K562 (cell line): ENCODE measurements around the gene ADCY4. TPM values are rescaled to one million over a fixed set of nuclear protein-coding genes. Genes with fewer than 3 reads are reported as not detected.

Experiments
- CEBPG ChIP-seq, 3 experiments: fragments of 200-800 bp in 1 of 3; sonication (Bioruptor generic) in 1 of 3; sonication (generic) in 1 of 3; formaldehyde crosslinking in 1 of 3; IDR thresholded peaks in 2 of 3; conservative IDR thresholded peaks in 1 of 3; 2 replicates each; pipeline versions ENCODE4 v1.6.1 to v1.8.0; 2016 to 2022; ENCODE audit warnings: missing compliant biosample characterization in 2 of 3, missing genetic modification characterization in 2 of 3, mild to moderate bottlenecking in 1 of 3, missing genetic modification reagents in 1 of 3
- CXXC5 ChIP-seq: fragments of 250-450 bp; sonication (Bioruptor Pico); IDR thresholded peaks from 2 replicates; pipeline ENCODE4 v1.8.0; 2022; ENCODE audit warnings: inconsistent platforms, mild to moderate bottlenecking, moderate library complexity
- DMBX1 ChIP-seq: fragments of 250-450 bp; sonication (Bioruptor Pico); IDR thresholded peaks from 2 replicates; pipeline ENCODE4 v1.8.0; 2022; ENCODE audit warnings: inconsistent platforms, mild to moderate bottlenecking, moderate library complexity, borderline replicate concordance
- ELF2 ChIP-seq: fragments of 250-450 bp; sonication (Bioruptor Pico); IDR thresholded peaks from 2 replicates; pipeline ENCODE4 v1.5.0; 2021; ENCODE audit warnings: mild to moderate bottlenecking
- HEY1 ChIP-seq: fragments of 250-450 bp; sonication (Bioruptor Pico); IDR thresholded peaks from 2 replicates; pipeline ENCODE4 v1.5.0; 2020; ENCODE audit warnings: mild to moderate bottlenecking, moderate library complexity, borderline replicate concordance
- IRF2 ChIP-seq: sonication (generic); formaldehyde crosslinking; IDR thresholded peaks from 2 replicates; pipeline ENCODE4 v1.8.1; 2022; ENCODE audit warnings: mild to moderate bottlenecking, missing genetic modification reagents
- MCM5 ChIP-seq: fragments of 450-650 bp; IDR thresholded peaks from 2 replicates; pipeline ENCODE4 v1.6.1; 2016; ENCODE audit warnings: low read depth
- POLR2G ChIP-seq: fragments of 200-400 bp; formaldehyde crosslinking; IDR thresholded peaks from 2 replicates; pipeline ENCODE4 v1.6.1; 2017; ENCODE audit warnings: low read depth, mild to moderate bottlenecking, antibody characterized with exemption, low read length, moderate library complexity
- SAFB ChIP-seq: fragments of 200-400 bp; formaldehyde crosslinking; IDR thresholded peaks from 2 replicates; pipeline ENCODE4 v1.6.1; 2017; ENCODE audit warnings: low read depth, low read length, borderline replicate concordance
- SIX5 ChIP-seq, 2 experiments: IDR thresholded peaks; 2 replicates each; pipeline ENCODE4 v1.6.1; 2011; ENCODE audit warnings: low read length in 2 of 2, borderline replicate concordance in 1 of 2, low read depth in 1 of 2, mild to moderate bottlenecking in 1 of 2, moderate library complexity in 1 of 2; ENCODE audit not compliant: insufficient read depth in 1 of 2
- TAF15 ChIP-seq: fragments of 200-400 bp; formaldehyde crosslinking; IDR thresholded peaks from 2 replicates; pipeline ENCODE4 v1.6.1; 2017; ENCODE audit warnings: mild to moderate bottlenecking, low read depth, low read length, moderate library complexity
- XRCC3 ChIP-seq: fragments of 450-650 bp; IDR thresholded peaks from 2 replicates; pipeline ENCODE4 v1.6.1; 2017; ENCODE audit warnings: mild to moderate bottlenecking, moderate library complexity
- YBX1 ChIP-seq: fragments of 450-650 bp; IDR thresholded peaks from 2 replicates; pipeline ENCODE4 v1.7.1; 2016; ENCODE audit warnings: mild to moderate bottlenecking
- ZKSCAN3 ChIP-seq: fragments of 250-450 bp; sonication (Bioruptor Pico); IDR thresholded peaks from 2 replicates; pipeline ENCODE4 v1.4.0; 2020
- ZNF124 ChIP-seq: sonication (generic); formaldehyde crosslinking; IDR thresholded peaks from 2 replicates; pipeline ENCODE4 v1.8.1; 2022; ENCODE audit warnings: missing genetic modification reagents
- polyA plus RNA-seq, 8 experiments: library from polyadenylated mRNA; depleted of rRNA in 4 of 8; stranded (reverse) in 5 of 8; unstranded in 3 of 8; fragments of >200 nt; fragmentation: Nextera tagmentation in 2 of 8; fragmentation: Illumina TruSeq in 1 of 8; extraction: Ambion mirVana in 2 of 8; extraction: Trizol in 1 of 8; gene quantifications; 2 replicates each; pipeline versions ENCODE4 v1.2.1 to v1.2.3, GENCODE V29; 2011 to 2014; ENCODE audit warnings: inconsistent platforms in 1 of 8, missing spikeins in 1 of 8
- total RNA-seq, 7 experiments: library from RNA; depleted of rRNA in 6 of 7; stranded (reverse); fragments of >200 nt in 6 of 7; fragmentation: Illumina TruSeq in 2 of 7; extraction: Trizol in 2 of 7; gene quantifications; 2 replicates each; pipeline versions ENCODE4 v1.2.1 to v1.2.3, GENCODE V29; 2011 to 2021; ENCODE audit warnings: low replicate concordance in 1 of 7
- TF ChIP-seq, protein P1 (sequence below): fragments of 450-650 bp; formaldehyde crosslinking; IDR thresholded peaks from 2 replicates; pipeline ENCODE4 v1.4.0; 2022; ENCODE audit warnings: mild to moderate bottlenecking, moderate library complexity
- TF ChIP-seq, protein P2 (sequence below): fragments of 200-800 bp; sonication (Bioruptor generic); IDR thresholded peaks from 2 replicates; pipeline ENCODE4 v1.6.1; 2017; ENCODE audit warnings: missing genetic modification characterization, missing compliant biosample characterization
- TF ChIP-seq, protein P3 (sequence below): fragments of 450-650 bp; IDR thresholded peaks from 2 replicates; pipeline ENCODE4 v1.6.1; 2016
- TF ChIP-seq, protein P4 (sequence below): fragments of 250-450 bp; sonication (Bioruptor Pico); IDR thresholded peaks from 2 replicates; pipeline ENCODE4 v1.4.0; 2020; ENCODE audit warnings: borderline replicate concordance

ADCY4 gene
- total and polyA plus RNA-seq, 9 of the 15 experiments (the other 6 are each of a cell fraction or from before 2014, with no cell fraction given) = 0.04 to 0.31 (median 0.15) TPM; not detected in 2

DNA sequence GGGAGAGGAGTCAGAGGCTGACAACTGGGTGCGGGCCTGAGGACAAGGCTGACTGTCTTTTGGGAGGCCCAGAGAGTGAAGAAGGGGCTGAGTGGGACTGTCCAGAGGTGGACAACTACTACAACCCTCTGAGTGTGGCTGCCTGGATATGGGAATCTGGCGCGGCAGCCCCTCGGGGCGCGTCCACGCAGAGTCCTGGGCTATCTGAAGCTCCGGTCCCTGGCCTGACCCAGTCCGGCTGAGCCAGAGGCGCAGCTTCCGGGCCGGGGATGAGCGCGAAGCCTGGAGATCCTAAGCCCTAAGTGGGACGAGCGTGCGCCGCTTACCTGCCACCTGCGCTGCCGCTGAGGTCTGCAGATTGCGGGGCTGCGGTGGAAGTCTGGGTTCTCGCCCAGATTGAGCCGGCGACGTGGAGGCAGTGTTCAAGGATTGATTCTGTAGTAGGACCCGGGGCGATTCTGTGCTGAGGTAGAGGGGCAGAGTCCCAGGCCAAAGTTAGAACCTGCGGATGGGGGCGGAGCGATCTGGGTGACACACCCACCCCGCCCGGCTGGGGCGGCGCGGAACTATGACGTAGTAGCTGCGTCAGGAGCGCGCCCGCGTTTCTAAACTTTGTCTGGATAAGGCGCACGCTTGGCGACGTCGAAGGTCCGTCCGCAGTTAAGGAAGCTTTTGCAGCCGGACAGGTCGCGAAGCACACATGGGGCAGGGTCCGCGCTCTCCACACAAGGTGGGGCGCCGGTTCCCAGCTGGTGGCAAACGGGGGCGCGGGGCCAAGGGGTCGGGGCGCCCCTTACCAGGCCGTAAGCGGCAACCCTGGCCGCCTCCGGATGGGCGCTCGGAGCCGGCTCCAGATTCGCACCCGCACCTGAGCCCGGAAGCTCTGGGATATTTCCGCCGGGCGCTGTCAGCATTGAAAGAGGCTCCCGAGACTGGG is 35.3 kb downstream of the ADCY4 start, which contains the start of the genes DHRS1 and NOP9 (continued):
- TF ChIP-seq, protein P1, sequence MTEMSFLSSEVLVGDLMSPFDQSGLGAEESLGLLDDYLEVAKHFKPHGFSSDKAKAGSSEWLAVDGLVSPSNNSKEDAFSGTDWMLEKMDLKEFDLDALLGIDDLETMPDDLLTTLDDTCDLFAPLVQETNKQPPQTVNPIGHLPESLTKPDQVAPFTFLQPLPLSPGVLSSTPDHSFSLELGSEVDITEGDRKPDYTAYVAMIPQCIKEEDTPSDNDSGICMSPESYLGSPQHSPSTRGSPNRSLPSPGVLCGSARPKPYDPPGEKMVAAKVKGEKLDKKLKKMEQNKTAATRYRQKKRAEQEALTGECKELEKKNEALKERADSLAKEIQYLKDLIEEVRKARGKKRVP = no peak
- TF ChIP-seq HEY1 (CRISPR knock-in tag) = no peak
- TF ChIP-seq, protein P2, sequence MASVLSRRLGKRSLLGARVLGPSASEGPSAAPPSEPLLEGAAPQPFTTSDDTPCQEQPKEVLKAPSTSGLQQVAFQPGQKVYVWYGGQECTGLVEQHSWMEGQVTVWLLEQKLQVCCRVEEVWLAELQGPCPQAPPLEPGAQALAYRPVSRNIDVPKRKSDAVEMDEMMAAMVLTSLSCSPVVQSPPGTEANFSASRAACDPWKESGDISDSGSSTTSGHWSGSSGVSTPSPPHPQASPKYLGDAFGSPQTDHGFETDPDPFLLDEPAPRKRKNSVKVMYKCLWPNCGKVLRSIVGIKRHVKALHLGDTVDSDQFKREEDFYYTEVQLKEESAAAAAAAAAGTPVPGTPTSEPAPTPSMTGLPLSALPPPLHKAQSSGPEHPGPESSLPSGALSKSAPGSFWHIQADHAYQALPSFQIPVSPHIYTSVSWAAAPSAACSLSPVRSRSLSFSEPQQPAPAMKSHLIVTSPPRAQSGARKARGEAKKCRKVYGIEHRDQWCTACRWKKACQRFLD = no peak
- no peak for TF ChIP-seq IRF2 (CRISPR knock-in tag)
- no peak for TF ChIP-seq MCM5
- TF ChIP-seq TAF15 = no peak
- TF ChIP-seq ZKSCAN3 (CRISPR knock-in tag) = no peak
- TF ChIP-seq, protein P3, sequence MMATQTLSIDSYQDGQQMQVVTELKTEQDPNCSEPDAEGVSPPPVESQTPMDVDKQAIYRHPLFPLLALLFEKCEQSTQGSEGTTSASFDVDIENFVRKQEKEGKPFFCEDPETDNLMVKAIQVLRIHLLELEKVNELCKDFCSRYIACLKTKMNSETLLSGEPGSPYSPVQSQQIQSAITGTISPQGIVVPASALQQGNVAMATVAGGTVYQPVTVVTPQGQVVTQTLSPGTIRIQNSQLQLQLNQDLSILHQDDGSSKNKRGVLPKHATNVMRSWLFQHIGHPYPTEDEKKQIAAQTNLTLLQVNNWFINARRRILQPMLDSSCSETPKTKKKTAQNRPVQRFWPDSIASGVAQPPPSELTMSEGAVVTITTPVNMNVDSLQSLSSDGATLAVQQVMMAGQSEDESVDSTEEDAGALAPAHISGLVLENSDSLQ = no peak
- TF ChIP-seq CXXC5 = peak; percentile 58
- TF ChIP-seq DMBX1 = no peak
- no peak for TF ChIP-seq ZNF124 (CRISPR knock-in tag)
- no peak for TF ChIP-seq ELF2 (CRISPR knock-in tag)
- no peak for TF ChIP-seq YBX1
- TF ChIP-seq SAFB = no peak
- no peak for TF ChIP-seq XRCC3
- peak; percentile 19 to 24; a peak in 1 of 4 replicates for TF ChIP-seq SIX5 (IDR thresholded peaks at IDR 0.05; ENCODE audit: borderline replicate concordance in 1 of 2, insufficient read depth in 1 of 2, low read depth in 1 of 2, low read length in 2 of 2)
- TF ChIP-seq POLR2G = peak; percentile 85
- no peak for TF ChIP-seq CEBPG (CRISPR knock-in tag; IDR thresholded peaks at IDR 0.05)
- no peak for TF ChIP-seq CEBPG (tag; conservative IDR thresholded peaks at IDR 0.05 in 1 of 2, IDR thresholded peaks at IDR 0.05 in 1 of 2)
- TF ChIP-seq, protein P4, sequence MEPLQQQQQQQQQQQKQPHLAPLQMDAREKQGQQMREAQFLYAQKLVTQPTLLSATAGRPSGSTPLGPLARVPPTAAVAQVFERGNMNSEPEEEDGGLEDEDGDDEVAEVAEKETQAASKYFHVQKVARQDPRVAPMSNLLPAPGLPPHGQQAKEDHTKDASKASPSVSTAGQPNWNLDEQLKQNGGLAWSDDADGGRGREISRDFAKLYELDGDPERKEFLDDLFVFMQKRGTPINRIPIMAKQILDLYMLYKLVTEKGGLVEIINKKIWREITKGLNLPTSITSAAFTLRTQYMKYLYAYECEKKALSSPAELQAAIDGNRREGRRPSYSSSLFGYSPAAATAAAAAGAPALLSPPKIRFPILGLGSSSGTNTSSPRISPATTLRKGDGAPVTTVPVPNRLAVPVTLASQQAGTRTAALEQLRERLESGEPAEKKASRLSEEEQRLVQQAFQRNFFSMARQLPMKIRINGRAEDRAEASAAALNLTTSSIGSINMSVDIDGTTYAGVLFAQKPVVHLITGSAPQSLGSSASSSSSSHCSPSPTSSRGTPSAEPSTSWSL (CRISPR knock-in tag) = no peak
